Stimulated activated CD8-positive, alpha-beta memory T cell treated with anti-CD3 and anti-CD28 coated beads, Interleukin-4, amount 100 ng/mL, for 24 hours (primary cell): ENCODE results near the gene PKLR.
"Not testable (repeated sequence)": the region's sequence is repeated elsewhere in the genome, so short reads cannot be mapped to it uniquely, and the experiment has no call there.

Source experiments
- DNase-seq: peaks from one replicate; pipeline ENCODE4 v3.0.0-alpha.2; 2020; ENCODE audit warnings: low read depth

Gene PKLR

GRCh38 chr1:155255243-155256007 is 45.8 kb downstream of the PKLR start, which contains the start of gene ENTREP3:
Gene ENTREP3 (minus strand): TSS chr1:155255483. CDS start chr1:155254877, 606 bp downstream.
- DNase-seq, result peak; percentile 71

DNA sequence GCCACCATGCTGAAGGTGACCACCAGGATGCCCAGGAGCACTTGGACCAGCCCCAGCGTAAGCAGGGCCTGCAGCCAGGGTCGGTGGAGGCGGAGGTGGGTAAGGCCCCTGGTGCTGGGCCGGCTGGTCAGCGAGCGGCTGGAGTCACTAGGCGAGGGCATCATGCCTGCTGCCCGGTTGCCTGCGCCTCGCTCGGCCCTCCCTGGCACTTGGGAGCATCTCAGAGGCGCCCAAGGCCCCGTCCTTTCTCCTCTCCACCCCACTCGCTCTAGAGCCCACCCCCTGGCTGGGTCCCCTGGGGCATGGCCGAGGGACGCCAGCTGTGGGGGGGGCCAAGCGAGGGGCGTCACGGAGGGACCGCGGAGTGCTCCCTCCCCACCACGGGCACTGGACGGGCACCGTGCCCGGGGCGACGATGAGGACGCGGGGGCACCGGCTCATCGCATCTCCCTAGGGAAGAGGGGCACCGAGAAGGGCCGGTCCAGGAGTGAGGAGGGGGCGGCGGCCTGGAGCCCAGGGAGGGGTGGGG is 46.5 kb downstream of the PKLR start:
- DNase-seq, result no peak

DNA sequence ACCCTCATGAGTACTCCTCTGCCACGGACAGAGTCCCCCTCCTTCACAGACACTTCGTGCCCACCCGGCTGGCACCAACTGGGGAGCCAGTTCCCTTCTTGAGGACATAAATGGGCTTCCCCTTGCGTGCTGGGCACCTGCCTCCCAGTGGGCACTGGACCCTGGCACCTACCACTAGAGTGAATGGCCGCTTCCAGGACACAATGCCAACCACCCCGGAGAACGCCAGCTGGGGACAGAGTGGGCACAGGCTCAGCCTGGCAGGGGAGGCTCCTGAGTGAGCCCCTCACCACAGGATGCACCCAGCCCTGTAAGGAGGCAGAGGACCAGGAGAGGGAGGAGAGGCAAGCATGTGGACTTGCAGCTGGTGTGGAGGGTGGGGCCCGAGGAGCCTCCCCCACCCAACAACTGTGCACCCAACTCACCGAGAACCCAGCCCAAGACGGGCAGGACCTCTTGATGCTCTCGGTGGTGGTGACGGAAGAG is 47.0 kb downstream of the PKLR start:
- no peak for DNase-seq

GRCh38 chr1:155253797-155254196 is 47.4 kb downstream of the PKLR start:
- DNase-seq, result no peak

DNA sequence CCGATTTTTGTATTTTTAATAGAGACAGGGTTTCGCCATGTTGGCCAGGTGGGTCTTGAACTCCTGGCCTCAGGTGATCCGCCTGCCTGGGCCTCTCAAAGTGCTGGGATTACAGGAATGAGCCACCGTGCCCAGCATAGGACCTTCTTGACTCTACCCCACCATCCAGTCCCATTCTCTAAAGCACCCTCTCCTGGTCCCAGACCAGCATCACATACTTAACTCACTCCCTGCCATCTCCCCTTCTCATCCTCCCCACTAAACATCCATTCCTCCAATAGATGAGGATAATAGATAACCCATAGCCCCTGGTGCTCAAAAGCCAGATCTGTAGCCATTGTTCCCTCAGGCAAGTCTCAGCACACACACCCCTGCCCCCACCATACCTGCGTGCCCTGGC is 48.0 kb downstream of the PKLR start:
- no peak for DNase-seq

GRCh38 chr1:155251566-155251965 is 49.7 kb downstream of the PKLR start:
- DNase-seq, result no peak

DNA sequence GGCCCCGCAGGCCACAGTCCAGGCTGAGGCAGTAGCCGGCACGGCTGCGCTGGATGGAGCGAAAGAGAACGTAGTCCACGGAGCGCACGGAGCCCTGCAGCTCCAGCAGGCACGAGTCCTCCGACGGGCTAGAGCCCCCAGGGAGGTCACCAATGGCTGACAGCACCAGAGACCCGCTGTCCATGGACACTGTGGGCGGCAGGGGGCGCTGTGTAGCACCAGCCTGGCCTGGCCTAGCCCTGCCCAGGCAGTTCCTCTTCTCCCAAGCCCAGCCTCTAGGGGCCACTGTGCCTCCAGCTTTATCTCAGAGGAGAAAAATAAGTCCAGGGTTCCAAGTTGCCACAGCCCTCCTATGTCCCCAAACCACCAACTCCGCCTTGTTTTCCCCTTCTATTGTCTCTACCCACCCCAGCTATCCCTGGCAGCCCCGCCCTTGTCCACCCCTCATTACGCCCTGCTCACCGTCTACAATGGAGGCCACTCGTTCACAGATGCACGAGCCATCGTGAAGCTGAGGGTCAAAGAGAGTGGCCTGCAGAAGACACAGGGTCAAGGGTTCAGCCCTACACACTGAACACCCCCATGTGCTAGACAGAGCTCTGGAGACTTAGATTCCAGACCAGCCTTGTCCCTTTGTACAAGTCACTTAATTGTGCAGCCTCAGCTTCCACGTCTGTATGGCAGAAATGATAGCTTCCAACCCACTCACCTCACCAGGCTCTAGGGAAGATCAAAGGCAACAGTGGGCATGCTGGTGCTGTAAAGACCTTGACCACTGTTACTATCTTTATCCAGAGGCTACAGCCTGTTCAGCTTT is 50.4 kb downstream of the PKLR start:
- peak; percentile 95 for DNase-seq

DNA sequence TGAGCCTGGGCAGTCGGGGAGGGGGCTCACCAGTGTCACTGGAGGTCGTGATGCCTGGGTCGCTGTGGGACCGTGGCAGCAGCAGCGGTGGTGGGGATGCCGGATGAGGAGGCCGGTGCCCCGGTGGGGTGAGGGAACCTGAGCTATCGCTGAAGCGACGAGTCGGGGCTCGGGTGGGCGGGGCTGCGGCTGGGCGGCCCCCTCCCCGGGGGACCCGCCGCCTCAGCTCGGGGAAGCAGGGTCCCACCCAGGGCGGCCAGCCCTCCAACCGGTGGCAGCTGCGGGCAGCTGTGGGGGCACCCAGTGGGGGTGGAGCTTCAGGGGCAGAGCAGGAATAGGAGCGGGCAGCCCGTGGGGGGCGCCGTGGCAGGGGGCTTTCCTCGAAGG is 51.0 kb downstream of the PKLR start:
- DNase-seq, result no peak

- no peak for DNase-seq
Measured at GRCh38 chr1:155247667-155248553, 53.3 kb downstream of the PKLR start.

GRCh38 chr1:155246796-155247195 is 54.4 kb downstream of the PKLR start:
- DNase-seq, result not testable (repeated sequence)

DNA sequence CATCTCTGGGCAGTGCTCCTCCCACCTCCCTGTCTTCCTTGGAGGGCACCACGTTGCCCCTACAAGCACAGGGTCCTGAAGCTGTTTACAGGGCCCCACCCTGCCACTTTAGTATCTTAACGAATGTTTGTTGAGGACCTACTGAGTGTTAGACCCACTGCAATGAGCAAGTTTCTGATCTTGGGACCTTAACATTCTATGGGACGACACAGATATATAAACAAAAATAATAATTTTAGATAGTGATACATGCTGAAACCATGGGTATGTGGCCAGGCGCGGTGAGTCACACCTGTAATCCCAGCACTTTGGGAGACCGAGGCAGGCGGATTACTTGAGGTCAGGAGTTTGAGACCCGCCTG is 56.1 kb downstream of the PKLR start:
- DNase-seq, result no peak

- DNase-seq, result peak; percentile 93
Measured at GRCh38 chr1:155244368-155245162, 56.7 kb downstream of the PKLR start.

DNA sequence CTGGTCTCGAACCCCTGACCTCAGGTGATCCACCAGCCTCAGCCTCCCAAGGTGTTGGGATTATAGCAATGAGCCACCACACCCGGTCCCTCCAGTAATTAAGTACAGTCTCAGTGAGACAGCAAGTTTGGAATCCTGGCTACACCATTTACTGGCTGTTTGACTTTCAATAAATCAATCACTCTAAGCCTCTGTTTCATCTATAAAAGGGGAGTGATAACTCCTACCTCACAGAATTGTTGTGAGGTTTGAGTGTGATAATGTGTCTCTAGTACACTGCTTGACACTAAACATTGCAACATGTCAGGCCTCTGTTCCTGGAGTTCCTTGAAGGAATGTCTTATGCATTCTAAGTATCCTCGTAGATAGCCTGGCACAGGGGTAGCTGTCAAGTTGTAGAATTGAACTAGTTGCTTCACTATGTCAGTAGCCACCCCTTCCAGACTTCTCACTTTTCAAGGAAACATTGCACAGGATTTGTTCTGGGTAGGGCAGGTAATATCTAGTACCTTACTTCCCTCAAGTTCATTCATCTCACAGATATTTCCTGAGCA is 58.4 kb downstream of the PKLR start:
- no peak for DNase-seq

DNA sequence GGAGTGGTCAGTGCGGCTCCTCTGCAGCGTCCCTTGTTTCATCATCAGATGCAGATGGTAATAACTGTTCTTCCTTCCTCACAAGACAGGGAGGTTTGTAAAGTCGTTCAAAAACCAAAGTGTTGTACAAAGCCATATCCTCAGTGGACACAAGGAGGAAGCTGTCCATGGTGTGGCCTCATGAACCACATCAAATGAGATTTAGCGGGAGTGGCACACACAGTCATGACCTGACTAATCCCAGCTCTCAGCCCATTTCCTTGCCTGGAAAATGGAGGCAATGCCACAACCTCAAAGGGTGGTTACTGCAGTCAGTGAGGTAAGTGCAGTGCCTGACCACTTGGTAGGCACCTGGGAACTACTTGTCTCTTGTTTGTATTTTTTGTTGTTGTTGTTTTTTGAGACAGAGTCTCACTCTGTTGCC is 59.4 kb downstream of the PKLR start:
- no peak for DNase-seq

GRCh38 chr1:155241069-155241679 is 60.1 kb downstream of the PKLR start:
- no peak for DNase-seq
